BE2C (cell line): ENCODE results near the gene RNU5D-1.
A peak's percentile ranks its signal among the peaks of the same experiment; 100 is the strongest.

Source experiments
- DNase-seq: peaks from one replicate; pipeline ENCODE4 v3.0.0-alpha.2; 2020
- H3K27me3 ChIP-seq: fragments of 250-450 bp; sonication (Bioruptor Pico); 2 replicates; pipeline ENCODE4 v1.5.1; 2020; ENCODE audit warnings: mild to moderate bottlenecking
- H3K36me3 ChIP-seq: fragments of 250-450 bp; sonication (Bioruptor Pico); 2 replicates; pipeline ENCODE4 v1.5.1; 2020; ENCODE audit warnings: mild to moderate bottlenecking
- H3K4me1 ChIP-seq: fragments of 250-450 bp; sonication (Bioruptor Pico); 2 replicates; pipeline ENCODE4 v1.5.1; 2020
- H3K4me3 ChIP-seq: 2 replicates; pipeline ENCODE4 v1.5.1; 2011; ENCODE audit warnings: low read depth, low read length
- H3K9me3 ChIP-seq: fragments of 250-450 bp; sonication (Bioruptor Pico); 2 replicates; pipeline ENCODE4 v1.5.1; 2020
- CTCF ChIP-seq: IDR thresholded peaks from 2 replicates; pipeline ENCODE4 v1.5.1; 2012; ENCODE audit warnings: mild to moderate bottlenecking, low read depth, low read length

Gene RNU5D-1

GRCh38 chr1:44717653-44718052 lies 13.3 kb downstream of the RNU5D-1 start:
- Histone ChIP-seq H3K4me1 (no peaks in the 10 kb centered on the region), H3K36me3 (no peaks in the 10 kb centered on the region), H3K9me3 (no peaks in the 10 kb centered on the region), H3K27me3 (no peaks in the 10 kb centered on the region), H3K4me3 (no peak overlapping the region)
- no peak for DNase-seq
- TF ChIP-seq CTCF, result no peak

- no peak for TF ChIP-seq CTCF
- Histone ChIP-seq H3K4me3 (no peak overlapping the region), H3K4me1 (no peaks in the 10 kb centered on the region), H3K27me3 (no peaks in the 10 kb centered on the region), H3K9me3 (no peaks in the 10 kb centered on the region), H3K36me3 (no peaks in the 10 kb centered on the region)
- DNase-seq, result no peak
Measured at GRCh38 chr1:44717156-44717555, 13.8 kb downstream of the RNU5D-1 start.

- DNase-seq, result peak; percentile 50
- TF ChIP-seq CTCF, result peak; percentile 80
- H3K9me3 ChIP-seq, result no peaks in the 10 kb centered on the region
- no peaks in the 10 kb centered on the region for H3K4me1 ChIP-seq
- H3K36me3 ChIP-seq, result no peaks in the 10 kb centered on the region
- no peak overlapping the region for H3K4me3 ChIP-seq
- no peaks in the 10 kb centered on the region for H3K27me3 ChIP-seq
Measured at GRCh38 chr1:44714944-44715571, 15.9 kb downstream of the RNU5D-1 start.

- Histone ChIP-seq H3K27me3 (no peaks in the 10 kb centered on the region), H3K36me3 (no peaks in the 10 kb centered on the region), H3K9me3 (no peaks in the 10 kb centered on the region), H3K4me1 (no peaks in the 10 kb centered on the region), H3K4me3 (no peak overlapping the region)
- TF ChIP-seq CTCF, result no peak
- no peak for DNase-seq
Measured at GRCh38 chr1:44714532-44714931, 16.4 kb downstream of the RNU5D-1 start.

DNA sequence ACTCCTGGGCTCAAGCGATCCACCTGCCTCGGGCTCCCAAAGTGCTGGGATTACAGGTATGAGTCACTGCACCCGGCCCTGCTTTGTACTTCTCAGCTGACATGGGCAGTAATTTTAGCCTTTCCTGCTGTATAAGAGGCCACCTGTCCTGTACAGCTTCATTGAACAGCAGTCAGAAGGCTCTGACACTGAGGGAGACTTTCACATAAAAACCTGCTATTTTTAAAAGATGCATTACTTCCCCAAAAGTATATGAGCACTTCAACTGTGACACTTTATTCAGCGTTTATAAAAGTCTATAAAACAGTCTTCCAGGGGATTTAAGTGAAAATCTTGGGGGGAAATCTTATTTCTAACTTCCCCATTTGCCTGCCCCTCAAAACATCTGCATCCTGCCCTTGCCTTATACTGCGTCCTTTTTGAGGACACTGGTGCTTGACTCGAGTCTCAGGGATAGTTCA lies 17.6 kb downstream of the RNU5D-1 start:
- no peak for TF ChIP-seq CTCF
- no peak overlapping the region for H3K4me3 ChIP-seq

DNA sequence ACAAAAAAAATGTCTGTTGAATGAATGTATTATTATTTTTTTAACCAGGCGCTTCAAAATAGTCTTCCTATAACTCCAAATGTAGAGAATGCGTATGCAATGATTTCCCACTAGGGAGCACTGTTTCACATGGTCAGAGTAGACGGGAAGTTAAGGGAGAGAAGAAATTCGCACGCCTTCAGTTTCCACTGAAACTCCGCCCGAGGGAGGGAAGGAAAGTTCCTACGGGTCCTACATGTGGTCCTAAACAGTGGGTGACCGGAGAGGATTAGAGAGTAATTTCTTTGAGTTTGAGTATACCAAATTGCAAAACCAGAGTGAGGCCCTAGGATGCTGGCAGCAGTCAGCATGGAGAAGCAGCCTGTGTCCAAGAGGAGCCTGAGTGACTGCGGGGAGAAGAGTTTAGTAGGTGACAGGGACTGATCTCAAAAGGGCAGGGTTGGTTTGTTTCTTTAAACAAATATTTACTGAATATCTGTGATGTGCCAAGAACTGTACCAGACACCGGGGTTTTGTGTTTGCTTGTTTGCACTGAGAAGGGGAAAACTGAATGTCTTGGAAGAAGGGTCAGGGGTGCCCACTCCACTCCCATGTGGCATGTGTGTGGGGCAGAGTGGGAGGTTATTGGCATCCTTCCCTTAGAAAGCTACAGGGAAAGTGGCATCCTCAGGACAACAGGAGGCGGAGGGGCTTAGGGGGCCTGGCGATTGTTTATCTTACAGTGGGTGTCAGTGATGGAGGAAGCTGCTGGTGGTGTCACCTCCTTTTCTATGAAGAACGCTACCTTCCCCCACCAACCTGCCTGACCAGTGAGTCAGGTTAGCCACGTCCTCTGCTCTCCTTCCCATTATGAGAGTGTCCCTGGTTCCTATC lies 22.8 kb downstream of the RNU5D-1 start:
- peak; percentile 24 for DNase-seq
- H3K9me3 ChIP-seq, result no peaks in the 10 kb centered on the region
- H3K36me3 ChIP-seq, result no peaks in the 10 kb centered on the region
- peak; percentile 67 for TF ChIP-seq CTCF
- H3K4me3 ChIP-seq, result no peak overlapping the region
- H3K4me1 ChIP-seq, result no peaks in the 10 kb centered on the region
- H3K27me3 ChIP-seq, result no peaks in the 10 kb centered on the region

More for the DNA sequence above, 17.6 kb downstream of the RNU5D-1 start:
- Histone ChIP-seq H3K4me1 (no peaks in the 10 kb centered on the region), H3K9me3 (no peaks in the 10 kb centered on the region), H3K27me3 (no peaks in the 10 kb centered on the region), H3K36me3 (no peaks in the 10 kb centered on the region)
- no peak for DNase-seq
